Endometrium (tissue), 2 donors: Measurements from ENCODE around the gene MYO3B.

ENCODE experiments used
- FAIRE-seq: peaks from 2 replicates; lab custom pipeline; 2012; peaks lifted over from hg19 to GRCh38; lab: Jason Lieb, UNC
- donor health status: control.
- donor health status: control.

MYO3B gene

DNA sequence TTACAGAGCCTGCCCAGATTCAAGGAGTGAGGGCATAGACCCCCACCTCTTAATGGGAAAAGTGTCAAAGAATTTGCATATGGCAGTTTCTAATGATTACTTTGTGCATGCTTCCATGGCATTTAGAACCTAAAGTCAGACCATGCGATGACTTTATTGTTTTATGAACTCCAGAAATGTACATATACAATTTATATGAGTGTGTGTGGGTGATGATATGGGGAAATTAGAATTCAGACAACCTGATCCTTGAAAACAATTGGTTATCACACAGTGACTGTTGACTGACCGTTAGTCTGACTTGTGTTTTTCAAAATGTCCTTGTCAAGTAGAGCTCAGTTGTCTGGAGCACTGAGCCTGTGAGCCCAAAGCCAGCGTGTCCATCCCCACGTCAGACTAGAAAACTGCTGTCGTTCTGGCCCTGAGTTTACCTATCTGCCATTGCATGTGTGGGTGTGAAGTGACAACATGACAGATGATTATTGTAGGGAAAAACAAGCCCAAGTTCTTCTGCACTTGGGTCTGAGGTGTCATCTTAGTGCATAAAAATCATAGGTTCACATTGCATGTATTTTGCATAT is 128.4 kb downstream of the MYO3B start:
- FAIRE-seq: no peak

DNA sequence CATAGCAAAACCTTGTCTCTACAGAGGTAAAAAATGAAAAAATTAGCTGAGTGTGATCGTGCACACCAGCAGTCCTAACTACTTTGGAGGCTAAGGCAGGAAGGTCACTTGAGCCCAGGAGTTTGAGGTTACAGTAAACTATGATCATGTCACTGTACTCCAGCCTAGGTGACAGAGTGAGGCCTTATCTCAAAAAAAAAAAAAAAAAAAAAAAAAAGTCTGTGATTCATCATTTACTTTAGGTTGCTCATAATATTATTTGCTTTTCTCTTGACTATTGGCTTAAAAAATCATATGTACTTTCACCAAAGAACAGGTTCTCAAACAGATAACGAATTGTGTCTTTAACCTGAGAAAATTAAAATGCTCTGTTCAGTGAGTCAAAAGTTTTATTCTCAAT is 129.1 kb downstream of the MYO3B start:
- FAIRE-seq: no peak

DNA sequence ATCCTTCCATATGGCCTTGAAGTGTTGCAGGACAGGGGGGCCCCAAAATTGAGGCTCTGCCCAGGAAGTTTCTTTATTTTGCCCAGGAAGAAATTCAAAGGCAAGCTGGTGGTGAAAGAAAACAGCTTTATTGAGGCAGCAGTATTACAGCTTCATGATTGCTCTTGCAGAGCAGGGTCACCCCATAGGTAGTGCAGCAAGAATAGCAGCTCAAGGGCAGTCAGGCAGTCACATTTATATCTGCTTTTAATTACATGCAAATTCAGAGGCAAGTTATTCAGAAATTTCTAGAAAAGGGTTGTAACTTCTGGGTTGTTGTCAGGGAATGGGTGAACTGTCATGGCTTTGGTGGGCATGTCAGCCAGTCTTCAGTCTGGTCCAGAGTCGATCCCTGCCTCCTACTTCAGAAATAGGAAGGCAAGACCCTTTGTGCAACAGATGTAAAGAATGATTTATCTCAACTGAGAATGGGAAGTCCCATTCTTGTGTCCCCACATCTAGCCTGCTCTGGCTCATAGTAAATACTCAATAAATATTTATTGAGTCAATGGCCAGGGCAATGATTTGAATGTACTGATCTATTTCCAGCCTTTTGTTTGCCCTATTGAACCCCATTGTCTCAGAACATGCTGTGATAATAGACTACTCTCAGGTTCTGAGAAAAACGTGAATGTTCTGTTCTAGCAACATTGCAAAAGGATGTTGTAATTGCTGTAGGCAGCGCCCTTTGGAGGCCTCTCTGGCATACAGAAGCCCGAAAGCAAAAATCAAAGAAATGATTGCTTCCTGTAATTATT is 129.8 kb downstream of the MYO3B start:
- FAIRE-seq: no peak

DNA sequence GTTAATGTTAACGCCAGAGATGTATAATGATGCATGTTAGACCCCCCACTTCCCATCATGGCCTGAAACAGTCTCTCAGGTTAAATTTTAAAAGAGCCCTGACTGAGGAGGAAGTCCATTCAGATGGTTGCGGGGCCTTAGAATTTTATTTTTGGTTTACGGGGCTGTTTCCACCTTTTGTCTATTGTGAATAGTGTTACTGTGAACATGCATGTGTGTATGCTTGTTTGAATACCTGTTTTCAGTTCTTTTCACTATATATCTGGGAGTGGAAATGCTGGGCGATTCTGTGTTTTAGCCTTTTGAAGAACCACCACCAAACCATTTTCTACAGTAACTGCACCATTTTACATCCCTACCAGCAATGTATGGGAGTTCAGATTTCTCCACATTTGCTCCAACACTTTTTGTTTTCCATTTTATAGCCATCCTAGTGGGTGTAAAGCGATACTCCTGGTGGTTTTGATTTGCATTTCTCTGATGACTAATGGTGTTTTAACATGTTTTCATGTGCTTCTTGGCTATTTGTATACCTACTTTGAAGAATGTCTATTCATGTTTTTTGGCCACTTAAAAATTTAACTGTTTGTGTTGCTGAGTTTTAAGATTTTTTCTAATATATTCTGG is 133.0 kb downstream of the MYO3B start:
- no peak for FAIRE-seq

DNA sequence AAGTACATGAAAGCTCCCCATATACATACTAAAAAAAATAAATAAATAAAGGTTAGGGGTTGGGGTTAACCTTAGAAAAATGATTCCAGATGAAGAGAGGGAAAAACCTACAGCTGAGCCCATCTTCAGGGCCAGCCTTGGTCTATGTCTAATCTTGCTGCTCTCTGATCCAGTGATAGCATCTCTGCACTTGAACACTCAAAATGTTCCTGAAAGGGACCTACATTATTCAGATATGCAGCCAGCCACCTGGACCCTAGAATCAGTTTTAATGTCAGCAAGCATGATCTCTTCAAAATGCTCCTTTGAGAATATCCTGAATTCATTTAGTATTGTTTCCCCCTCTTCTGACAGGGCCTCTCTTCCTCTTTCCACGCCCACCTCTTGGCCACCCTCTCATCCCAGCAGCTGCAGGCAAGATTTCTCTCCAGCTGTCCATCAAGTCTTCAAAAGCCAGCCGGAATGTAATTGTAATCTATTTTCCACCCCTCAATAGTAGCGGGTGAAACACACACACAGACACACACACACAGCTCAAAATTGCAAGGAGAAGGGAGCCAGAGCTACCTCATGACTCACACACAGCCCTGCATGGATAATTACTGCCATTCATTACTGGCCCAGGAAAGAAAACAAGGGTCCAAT is 135.5 kb downstream of the MYO3B start:
- FAIRE-seq: no peak

DNA sequence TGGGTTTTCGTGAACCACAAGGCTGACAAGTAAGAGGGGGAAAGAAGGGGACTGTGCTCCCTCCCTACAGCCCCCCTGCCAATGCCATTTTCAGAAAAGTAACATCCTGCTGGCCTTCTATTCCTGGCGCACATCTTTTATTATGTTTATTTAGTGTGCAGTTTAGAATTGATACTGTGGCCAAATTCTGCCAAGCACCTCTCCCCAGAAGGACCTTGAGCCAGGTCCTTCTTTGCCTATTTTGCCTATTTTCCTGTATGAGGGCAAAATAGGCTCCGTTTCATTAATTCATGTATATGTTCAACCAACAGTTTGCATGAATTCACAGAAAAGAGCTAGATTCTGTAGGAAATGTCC is 136.0 kb downstream of the MYO3B start:
- no peak for FAIRE-seq

DNA sequence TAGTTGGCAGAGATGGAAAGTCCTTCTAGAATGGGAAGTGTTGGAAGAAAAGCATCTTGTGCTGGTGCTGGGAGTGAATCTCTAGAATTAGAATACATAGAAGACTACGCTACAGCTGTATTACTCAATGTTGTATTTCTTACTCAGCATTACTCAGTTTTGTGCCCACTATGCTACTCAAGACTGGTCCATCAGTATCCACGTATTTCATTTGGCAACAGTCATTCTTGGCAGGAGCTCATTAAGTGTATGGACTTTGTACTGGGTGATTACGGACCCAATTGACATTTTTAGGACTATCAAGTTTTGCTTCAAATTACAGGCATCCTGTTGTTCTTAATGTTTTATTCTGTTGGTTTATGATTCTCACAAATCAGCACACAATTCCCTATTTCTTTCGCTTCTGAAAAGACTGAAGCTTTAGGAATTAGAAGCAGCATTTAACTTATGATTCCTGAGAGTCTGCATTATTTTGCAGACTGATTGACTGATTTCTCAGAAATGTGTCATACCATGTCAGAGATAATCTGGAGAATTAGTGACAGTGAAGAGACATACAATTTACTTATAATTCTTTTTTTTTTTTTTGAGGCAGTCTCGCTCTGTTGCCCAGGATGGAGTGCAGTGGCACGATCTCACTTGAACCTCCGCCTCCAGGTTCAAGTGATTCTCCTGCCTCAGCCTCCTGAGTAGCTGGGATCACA is 136.9 kb downstream of the MYO3B start:
- no peak for FAIRE-seq

DNA sequence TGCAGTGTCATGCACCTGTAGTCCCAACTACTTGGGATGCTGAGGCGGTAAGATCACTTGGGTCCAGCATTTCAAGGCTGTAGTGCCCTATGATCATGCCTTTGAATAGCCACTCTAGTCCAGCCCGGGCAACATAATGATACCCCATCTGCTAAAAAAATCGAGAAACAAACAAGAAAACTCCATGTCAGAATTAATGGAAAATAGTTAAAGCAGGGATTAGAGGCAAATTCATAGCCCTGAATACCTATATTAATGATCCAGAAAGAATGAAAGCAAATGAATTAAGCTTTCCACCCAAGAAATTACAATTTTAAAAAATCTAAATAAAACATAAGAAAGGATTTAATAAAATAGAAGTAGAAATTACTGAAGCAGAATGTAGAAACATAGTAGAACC is 143.0 kb downstream of the MYO3B start:
- FAIRE-seq: no peak

DNA sequence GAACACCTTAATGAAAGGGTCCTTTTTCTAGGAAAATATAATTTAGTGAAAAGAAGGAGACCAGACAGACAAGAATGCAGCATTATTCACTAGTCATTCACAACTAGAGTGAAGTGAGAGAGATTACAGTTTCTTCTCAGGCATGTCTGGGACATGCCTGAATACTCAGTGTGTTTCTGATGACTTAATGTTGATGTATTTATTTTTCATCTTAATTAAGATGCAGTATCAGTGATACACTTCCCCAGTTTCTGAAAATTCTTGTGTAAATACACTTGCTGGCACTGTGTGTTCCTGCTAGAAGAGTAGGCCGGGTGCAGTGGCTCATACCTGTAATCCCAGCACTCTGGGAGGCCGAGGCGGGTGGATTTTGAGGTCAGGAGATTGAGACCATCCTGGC is 143.6 kb downstream of the MYO3B start:
- FAIRE-seq: no peak

DNA sequence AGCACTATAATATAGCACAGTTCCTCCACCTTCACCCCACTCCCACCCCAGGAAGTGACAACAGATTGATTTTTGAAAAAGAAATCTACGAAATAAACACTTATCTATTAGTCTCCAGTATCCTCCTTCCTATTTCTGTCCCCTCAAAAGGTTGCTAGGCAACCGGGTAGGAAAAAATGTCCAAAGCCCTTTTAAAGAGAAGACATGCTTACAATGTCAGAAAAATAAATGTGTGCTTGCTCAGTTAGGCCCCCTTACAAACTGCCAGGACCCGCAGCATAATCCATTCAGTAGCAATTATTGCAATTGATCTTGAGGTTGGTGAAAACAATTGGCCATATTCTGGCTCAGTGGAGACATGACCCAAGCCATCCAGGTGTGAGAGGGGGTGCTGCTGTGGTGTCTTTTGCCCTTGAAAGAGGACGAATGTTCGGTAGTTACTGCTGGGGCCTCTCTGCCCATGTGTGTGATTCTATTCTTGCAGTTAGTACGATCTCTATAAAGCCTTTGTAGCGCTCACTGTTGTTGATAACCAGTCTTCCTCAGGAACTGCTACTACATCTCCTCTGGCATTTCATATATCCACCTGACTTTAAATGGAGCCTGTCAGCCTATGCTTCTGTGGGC is 144.3 kb downstream of the MYO3B start:
- no peak for FAIRE-seq

DNA sequence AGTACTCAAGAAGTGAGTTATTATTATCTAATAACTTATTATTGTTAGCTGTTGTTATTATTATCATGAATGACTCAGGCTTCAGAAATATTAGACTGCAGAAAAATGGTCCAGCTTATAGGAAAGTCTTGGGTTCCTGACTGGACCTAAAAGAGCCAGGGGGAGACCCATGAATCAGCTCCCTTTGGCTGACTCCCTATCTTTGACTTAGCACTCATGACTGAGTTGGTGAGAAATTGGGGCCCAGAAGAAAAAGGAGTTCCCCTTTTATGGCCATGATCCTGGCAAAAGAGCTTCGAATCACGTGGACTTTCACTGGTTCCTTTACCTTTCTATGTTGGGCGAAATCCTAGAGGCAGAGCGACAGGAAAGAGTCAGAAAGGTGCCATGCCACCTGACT is 145.8 kb downstream of the MYO3B start:
- FAIRE-seq: no peak

DNA sequence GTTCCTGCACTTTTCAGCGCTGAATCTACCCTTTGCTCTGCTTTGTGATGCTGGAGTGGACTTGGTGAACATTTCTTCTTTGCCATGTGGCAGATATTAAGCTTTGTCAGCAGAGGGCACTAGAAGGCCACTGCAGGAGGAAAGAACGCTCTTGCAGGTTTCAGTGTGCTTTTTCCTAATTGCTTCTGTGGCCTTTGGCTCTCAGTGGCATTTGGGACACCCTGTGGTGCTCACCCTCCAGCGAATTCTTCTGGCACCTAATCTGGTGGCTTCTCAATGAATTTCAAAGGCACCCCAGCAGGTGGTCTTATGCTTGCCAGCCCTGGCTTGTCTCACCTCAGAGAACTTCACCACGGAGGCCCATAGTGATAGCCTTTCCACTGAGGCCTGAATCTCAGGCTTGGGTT is 146.7 kb downstream of the MYO3B start:
- no peak for FAIRE-seq

DNA sequence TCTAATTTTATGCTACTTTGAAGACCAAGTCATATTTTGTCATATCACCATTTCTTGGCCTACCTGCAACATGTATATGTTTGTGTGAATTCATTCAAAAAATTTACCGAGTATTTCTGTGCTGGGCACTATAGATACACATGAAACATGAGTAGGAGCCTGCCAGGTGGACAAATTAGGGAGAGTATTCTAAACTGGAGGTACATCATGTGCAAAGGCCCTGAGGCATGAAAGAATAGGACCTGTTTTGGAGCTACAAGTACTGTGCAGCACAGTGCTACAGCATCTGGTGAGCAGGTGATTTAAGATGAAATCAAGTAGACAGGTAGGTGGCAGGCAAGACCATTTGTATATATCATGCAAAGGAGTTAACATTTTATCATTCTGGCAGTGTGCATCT is 152.9 kb downstream of the MYO3B start:
- FAIRE-seq: no peak

DNA sequence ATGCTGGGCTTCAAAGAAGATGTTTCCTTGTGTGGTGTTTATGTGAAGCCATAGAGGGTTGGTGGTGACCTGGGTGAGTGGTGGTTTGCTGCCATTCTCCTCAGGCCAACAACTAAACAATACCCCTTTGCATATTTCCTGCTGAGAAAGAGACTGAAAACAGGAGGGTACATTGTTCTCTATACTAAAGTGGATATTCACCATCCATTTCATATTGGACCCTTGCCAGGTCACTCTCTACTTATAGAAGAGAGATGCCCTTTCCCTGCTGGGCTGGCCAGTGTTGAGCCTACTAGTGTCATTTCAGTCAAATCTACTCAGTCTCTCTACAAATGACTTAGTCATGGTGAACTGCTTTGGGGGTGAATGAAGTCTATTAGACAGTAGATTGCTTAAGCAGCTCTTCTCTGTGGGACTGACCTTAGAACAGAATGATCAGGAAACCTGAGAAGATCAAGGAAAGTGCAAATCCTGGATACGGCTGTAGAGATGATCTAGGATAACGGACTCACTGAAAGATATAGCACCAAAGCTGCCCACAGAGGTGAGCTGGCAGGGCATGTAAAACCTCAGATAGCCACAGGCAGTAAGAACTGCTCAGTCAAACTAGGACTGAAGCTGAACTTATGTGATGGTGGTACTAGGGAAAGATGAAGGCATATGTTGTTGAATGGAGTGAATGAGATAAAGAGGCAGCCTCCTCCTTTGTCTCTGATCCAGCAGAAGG is 154.9 kb downstream of the MYO3B start:
- FAIRE-seq: no peak

DNA sequence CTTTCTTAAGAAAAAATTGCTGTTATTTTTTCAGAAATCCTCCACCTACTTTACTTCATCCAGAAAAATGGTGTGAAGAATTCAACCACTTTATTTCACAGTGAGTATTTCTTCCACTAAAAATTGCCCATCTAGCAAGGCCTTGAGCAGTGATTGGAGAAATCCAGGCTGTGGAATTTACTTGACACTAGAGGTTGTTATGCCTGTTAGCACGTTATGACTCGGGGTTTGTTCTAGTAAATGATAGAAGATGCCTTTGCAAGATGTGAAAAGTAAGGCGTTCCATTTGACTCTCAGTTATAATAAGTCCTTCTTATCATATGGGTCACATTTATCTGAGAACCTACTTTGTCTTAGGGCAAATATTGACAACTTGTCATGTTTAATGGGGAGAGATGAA is 157.4 kb downstream of the MYO3B start:
- FAIRE-seq: no peak

DNA sequence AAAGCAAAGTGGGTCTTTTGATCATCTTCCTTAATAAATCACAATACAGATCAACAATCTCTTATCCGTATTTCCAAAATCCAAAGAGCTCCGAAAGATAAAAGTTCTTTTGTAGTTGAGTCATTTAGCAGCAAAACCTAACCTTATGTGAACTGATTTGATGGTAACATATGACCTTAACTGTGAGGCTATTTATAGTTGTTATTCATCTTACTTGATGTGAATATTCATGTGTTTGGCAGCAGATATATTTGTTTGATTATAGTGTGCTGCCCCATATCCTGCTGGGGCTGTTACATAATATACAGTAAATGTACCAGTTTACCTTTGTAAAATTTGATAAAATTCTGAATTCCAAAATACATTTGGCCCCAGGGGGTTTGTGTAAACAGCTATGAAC is 158.5 kb downstream of the MYO3B start:
- FAIRE-seq: no peak

DNA sequence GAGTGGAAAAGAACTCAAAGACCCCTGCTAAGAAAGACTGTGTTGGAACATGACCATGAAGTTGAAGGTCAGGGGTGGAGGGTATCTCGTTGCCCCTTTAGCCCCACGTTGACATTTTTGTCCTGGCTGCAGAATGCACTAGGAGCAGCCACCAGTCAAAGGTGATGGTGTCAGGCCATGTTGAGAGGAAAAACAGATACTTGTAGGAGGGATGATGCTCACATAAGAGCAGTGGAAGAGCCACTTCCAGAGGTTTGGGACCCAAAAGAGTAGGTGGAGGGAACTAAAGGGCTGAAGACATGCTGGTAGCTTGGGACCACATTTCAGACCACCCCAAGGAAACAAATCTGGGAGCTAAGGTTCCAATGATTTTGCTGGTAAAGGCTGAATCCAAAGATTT is 159.0 kb downstream of the MYO3B start:
- FAIRE-seq: no peak

DNA sequence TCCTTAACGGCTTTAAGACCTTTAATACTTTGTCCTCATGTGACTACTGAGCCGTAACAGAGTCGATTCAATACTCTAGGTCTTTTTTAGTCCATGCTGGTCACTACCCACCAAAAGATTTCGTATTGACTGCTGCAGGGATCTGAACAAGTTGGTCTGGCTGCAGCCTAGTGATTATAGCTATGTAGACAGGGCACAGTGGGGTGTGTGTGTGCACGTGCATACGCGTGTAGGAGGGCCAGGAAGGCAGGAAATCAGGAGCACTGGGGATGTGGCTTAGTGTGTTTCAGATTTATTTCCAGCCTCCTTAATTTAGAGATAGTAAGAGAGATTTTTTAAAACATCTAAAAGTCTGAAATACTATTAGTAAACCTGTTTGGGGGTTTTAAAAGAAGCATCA is 161.4 kb downstream of the MYO3B start:
- no peak for FAIRE-seq

DNA sequence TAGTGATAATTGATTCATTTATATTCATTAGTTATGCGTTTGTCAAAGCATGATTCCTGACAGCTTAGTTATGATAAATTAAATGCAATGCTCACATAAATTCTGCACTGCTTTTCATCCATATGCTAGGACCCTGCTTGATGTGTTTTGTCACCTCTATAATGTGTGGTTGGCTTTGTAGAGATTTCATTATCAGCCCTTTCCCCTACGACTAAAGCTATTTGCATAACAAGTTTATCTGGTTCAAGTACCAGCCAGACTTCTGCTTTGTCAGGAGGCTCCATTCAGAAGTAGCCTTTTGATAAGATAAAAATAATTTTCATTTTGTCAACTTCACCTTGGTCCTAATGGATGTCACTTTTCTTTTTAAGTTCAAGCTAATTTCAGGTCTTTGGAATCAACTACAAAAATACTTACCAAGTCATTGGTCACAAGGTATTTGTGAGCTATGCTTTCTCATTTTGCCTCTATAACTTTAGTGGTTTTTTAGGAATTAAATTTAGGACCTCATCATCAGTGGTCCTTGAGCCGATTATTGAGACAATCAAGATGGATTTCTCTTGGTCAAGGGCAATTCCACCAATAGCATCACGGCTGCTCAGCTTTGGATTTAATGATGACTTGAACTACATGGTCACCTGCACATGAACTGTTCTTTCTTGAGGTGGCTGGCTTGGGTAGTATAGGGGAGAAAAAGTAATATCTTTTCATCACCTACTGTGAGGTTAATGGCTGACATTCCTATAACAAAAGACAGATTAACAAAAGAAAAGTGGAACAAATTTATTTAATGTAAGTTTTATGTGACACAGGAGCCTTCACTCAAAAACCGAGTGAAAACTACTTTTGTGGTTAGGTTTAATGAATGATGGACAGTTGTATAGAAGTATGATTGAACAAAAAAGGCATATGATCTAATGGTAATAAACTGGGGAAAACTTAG is 162.1 kb downstream of the MYO3B start:
- FAIRE-seq: no peak

DNA sequence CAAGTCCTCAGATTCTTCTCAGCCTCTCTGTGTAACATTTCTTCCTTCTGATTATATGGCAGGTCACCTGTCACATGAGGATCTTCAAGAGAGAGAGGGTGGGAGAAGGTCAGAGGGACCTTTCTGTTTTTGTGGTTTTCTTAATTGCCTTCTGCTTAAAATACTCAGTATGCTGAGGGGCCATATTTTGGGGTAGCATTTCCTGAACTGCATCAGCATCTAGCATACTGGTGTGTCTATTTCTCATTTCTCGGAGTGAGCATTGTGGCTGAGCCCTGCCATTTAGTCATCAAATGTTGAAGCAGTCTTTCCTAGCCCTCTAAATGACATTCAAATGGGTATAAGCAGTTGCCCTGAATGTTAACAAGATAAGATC is 162.7 kb downstream of the MYO3B start:
- no peak for FAIRE-seq
